Measurements from ENCODE around the gene STK17B. TPM values are rescaled to one million over a fixed set of nuclear protein-coding genes. Genes with fewer than 3 reads are reported as not detected.

The STK17B gene
- total and polyA plus RNA-seq, 10 of the 15 experiments (the other 5 are each of a cell fraction or from before 2014, with no cell fraction given) = 21.2 to 108 (median 53.7) TPM

- no peak for TF ChIP-seq RB1 (IDR thresholded peaks at IDR 0.05; ENCODE audit: borderline replicate concordance)
- TF ChIP-seq IKZF1 (conservative IDR thresholded peaks at IDR 0.05) = no peak
- no peak for TF ChIP-seq E2F8 (IDR thresholded peaks at IDR 0.05; ENCODE audit: low read depth, partially characterized antibody)
- no peak for TF ChIP-seq RCOR1 (conservative IDR thresholded peaks at IDR 0.05; ENCODE audit: low read depth, low read length)
- TF ChIP-seq CHD4 (IDR thresholded peaks at IDR 0.05) = no peak
- TF ChIP-seq RUNX3 (IDR thresholded peaks at IDR 0.05; ENCODE audit: low read length) = no peak
- TF ChIP-seq HDGF (IDR thresholded peaks at IDR 0.05) = no peak
- TF ChIP-seq ZNF274 (IDR thresholded peaks at IDR 0.05; ENCODE audit: insufficient read depth, insufficient read length) = no peak
- TF ChIP-seq LARP7 (IDR thresholded peaks at IDR 0.05) = no peak
- TF ChIP-seq ZNF217 (IDR thresholded peaks at IDR 0.05) = no peak
- no peak for TF ChIP-seq SUZ12 (IDR thresholded peaks at IDR 0.05; ENCODE audit: unreplicated experiment)
- no peak for TF ChIP-seq CEBPZ (IDR thresholded peaks at IDR 0.05; ENCODE audit: low read depth, low read length)
- no peak for TF ChIP-seq BHLHE40 (IDR thresholded peaks at IDR 0.05; ENCODE audit: borderline replicate concordance in 1 of 2, low read depth in 2 of 2, low read length in 1 of 2)
- WGBS (ENCODE audit: insufficient coverage, insufficient replicate concordance, low lambda C conversion rate, missing lambda C conversion rate) = 59% methylated on average over 7 of the region's 7 CpGs
- ChIA-PET RAD21 (ENCODE audit: unreplicated experiment) (interaction anchor here (0.7 to 2.4 kb wide), 7 partner anchors 25 to 340 kb away, joined by 3 to 8 read pairs (median 3); no protein-coding TSS in a partner anchor), CTCF (interaction anchor here (0.8 to 2.5 kb wide), 6 partner anchors 11 to 46 kb away, joined by 3 to 11 read pairs (median 4); no protein-coding TSS in a partner anchor), SMC1A (ENCODE audit: uncharacterized antibody, unreplicated experiment) (interaction anchor here (0.8 to 2.1 kb wide), 6 partner anchors 12 to 163 kb away, joined by 4 to 10 read pairs (median 4); no protein-coding TSS in a partner anchor), POLR2A (interaction anchor here (0.6 to 1.1 kb wide), 3 partner anchors 28 to 163 kb away, joined by 3 to 9 read pairs (median 3); no protein-coding TSS in a partner anchor)
- Histone ChIP-seq H3K9me3 (replicated peaks; ENCODE audit: control insufficient read depth, insufficient read depth, low read length) (no peaks in the 10 kb centered on the region), H3K4me3 (no peak overlapping the region), H3K9ac (ENCODE audit: control insufficient read depth, insufficient read depth, low read length) (no peak overlapping the region), H3K36me3 (ENCODE audit: control insufficient read depth in 2 of 2, insufficient read depth in 2 of 2, low read length in 1 of 2) (no peaks in the 10 kb centered on the region), H4K20me1 (ENCODE audit: control insufficient read depth, insufficient read depth) (no peaks in the 10 kb centered on the region), H2AFZ (ENCODE audit: control insufficient read depth, low read depth, low read length) (no peak overlapping the region), H3K4me2 (ENCODE audit: control insufficient read depth, insufficient read depth) (no peak overlapping the region), H3K27me3 (replicated peaks in 1 of 2; ENCODE audit: control insufficient read depth in 2 of 2, insufficient read depth in 2 of 2, low read length in 1 of 2) (no peaks in the 10 kb centered on the region), H3K27ac (ENCODE audit: control insufficient read depth, insufficient read depth) (no peak overlapping the region), H3K4me1 (ENCODE audit: control insufficient read depth, insufficient read depth, low read length) (0 out of 2 replicates have a peak, but pooled peaks cover 2% of the 10 kb centered on the region), H3K79me2 (ENCODE audit: control insufficient read depth, insufficient read depth, low read length) (no peaks in the 10 kb centered on the region)
- FAIRE-seq = no peak
- in situ Hi-C loops (cut with MboI) = no loop called here
- ATAC-seq = no peak
- DNase-seq (ENCODE audit: low read depth, low spot score) = no peak
- intact Hi-C loops (cut with micrococcal nuclease; ENCODE audit: unreplicated experiment) = no loop called here
- no TSS peak for BruUV-seq (replicated peaks)
Observed at GRCh38 chr2:196113061-196113974, 58.1 kb downstream of the STK17B start.

Data from GM12878 (cell line).